ENCODE results near the gene CCN5. TPM values are rescaled to one million over a fixed set of nuclear protein-coding genes. Genes with fewer than 3 reads are reported as not detected.

CCN5 gene
- total RNA-seq, 1 donor from 2014 or later, result not detected

DNA sequence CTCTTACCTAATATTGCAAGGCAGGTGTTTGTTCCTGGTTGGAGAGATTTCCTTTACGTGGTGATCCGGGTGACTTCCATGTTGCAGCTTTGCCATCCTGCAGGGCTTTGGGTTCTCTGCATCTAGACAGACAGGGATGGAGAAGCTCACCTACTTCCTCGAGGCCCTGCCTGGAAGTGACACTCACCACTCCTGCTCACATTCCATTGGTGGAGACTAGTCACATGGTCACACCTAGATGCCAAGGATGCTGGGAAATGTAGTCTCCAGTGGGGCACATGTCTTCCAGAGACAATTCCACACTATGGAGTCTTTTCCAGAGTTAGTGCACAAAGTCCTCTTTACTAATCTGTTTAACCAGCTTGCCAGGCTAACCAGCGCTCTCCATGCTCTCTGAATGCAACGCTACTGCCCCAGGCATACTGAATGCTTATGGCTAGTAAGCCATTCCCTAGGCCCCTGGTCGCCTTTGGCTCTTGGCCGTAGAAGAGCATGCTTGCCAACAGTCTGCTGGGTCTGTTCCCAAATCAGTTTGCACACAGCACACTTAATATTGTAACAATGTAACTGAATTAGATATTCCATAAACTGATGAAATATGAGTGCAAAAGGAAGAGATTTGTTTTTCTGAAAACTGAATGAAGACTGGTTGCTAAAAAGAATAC, 23.8 kb downstream of the CCN5 start:
- TF ChIP-seq, protein P1, sequence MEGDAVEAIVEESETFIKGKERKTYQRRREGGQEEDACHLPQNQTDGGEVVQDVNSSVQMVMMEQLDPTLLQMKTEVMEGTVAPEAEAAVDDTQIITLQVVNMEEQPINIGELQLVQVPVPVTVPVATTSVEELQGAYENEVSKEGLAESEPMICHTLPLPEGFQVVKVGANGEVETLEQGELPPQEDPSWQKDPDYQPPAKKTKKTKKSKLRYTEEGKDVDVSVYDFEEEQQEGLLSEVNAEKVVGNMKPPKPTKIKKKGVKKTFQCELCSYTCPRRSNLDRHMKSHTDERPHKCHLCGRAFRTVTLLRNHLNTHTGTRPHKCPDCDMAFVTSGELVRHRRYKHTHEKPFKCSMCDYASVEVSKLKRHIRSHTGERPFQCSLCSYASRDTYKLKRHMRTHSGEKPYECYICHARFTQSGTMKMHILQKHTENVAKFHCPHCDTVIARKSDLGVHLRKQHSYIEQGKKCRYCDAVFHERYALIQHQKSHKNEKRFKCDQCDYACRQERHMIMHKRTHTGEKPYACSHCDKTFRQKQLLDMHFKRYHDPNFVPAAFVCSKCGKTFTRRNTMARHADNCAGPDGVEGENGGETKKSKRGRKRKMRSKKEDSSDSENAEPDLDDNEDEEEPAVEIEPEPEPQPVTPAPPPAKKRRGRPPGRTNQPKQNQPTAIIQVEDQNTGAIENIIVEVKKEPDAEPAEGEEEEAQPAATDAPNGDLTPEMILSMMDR (IDR thresholded peaks at IDR 0.05; ENCODE audit: insufficient read depth, low read length, severe bottlenecking), result no peak
- Histone ChIP-seq H3K36me3 (ENCODE audit: control insufficient read depth, insufficient read depth, low read length) (no peaks in the 10 kb centered on the region), H3K27me3 (ENCODE audit: control insufficient read depth, insufficient read depth, low read length) (peaks cover 7% of the 10 kb centered on the region), H3K4me3 (ENCODE audit: low read depth, low read length) (no peak overlapping the region)
- peak; percentile 83 for DNase-seq (ENCODE audit: low read depth)
- FAIRE-seq, result no peak

DNA sequence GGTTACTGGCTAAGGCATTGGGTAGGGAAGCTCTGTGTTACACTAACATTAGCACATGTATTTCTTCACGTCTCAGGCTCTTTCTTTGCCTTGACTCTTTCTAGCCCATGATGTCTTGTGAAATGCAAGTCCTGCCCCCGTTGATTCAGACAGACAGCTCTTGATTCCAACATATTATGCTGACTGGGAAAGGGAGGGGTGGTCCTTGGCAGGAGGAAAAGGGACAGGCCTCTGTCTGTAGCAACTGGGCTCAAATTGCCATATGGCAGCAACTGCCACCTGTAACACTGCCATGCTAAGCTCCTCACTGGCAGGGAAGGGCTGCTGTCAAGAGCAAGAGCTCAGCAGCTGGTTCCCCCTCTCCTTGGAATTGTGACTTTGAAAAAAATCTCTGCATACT, 24.8 kb downstream of the CCN5 start:
- Histone ChIP-seq H3K4me3 (ENCODE audit: low read depth, low read length) (no peak overlapping the region), H3K27me3 (ENCODE audit: control insufficient read depth, insufficient read depth, low read length) (peaks cover 14% of the 10 kb centered on the region), H3K36me3 (ENCODE audit: control insufficient read depth, insufficient read depth, low read length) (no peaks in the 10 kb centered on the region)
- TF ChIP-seq, protein P1 (IDR thresholded peaks at IDR 0.05; ENCODE audit: insufficient read depth, low read length, severe bottlenecking), result no peak
- no peak for FAIRE-seq
- no peak for DNase-seq (ENCODE audit: low read depth)

DNA sequence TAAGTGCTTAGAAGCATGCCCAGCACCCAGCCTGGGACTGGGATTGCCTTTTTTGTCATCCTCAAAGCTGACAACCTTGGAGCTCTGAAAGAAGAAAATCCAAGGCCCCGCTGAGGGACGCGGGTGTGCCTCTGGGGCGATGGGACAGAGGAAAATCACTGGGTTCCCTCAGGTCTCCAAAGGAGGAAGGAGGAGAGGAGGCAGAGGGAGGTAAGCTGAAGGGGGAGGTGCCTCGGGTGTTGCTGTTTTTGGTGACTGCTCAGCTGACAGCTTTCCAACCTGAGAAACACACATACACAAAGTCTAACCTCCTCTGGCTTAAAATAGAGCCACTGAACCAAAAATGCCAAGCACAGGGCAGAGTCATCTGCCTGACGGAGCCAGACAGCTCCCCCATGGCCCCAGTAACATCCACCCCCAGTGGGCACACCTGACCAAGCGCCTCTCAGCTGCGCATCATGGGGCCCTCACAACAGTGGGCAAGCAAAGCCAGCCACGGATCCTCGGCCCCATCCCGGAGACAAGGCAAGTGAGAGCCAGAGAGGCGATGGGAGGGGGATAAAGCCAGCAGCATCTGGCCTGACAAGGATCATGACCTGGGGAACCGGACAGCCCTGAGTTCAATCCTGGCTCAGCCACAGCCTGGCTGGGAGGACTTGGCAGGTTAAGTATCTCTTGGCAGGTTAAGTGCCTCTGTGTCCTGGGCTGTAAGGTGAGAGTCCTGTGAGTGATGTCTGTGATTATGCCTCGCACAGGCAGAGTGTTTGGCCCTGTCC, 27.3 kb downstream of the CCN5 start:
- DNase-seq (ENCODE audit: low read depth) (no peak), FAIRE-seq (no peak)
- no peaks in the 10 kb centered on the region for H3K36me3 ChIP-seq (ENCODE audit: control insufficient read depth, insufficient read depth, low read length)
- H3K27me3 ChIP-seq (ENCODE audit: control insufficient read depth, insufficient read depth, low read length), result peaks cover 24% of the 10 kb centered on the region
- TF ChIP-seq, protein P1 (IDR thresholded peaks at IDR 0.05; ENCODE audit: insufficient read depth, low read length, severe bottlenecking), result no peak
- H3K4me3 ChIP-seq (ENCODE audit: low read depth, low read length), result no peak overlapping the region

DNA sequence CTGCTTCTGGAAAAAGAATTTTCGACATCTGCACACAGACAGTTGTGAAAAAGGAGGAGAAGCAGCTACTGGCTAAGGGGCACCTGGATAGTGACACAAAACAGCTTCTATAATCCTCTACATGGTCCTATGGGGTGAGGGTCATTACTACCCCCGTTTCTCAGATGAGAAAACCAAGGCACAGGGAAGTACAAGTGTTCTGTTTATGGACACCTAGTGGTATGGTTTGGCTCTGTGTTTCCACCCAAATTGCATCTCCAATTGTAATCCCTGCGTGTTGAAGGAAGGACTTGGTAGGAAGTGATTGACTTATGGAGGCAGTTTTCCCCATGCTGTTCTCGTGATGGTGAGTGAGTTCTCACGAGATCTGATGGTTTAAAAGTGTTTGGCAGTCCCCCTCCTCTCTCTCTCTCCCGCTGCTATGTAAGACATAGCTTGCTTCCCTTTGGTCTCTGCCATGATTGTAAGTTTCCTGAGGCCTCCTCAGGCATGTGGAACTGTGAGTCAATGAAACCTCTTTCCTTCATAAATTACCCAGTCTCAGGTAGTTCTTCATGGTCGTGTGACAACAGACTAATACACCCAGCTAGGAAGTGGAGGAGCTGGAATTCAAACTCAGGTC, 28.0 kb downstream of the CCN5 start:
- no peak for DNase-seq (ENCODE audit: low read depth)
- no peak for FAIRE-seq
- peaks cover 24% of the 10 kb centered on the region for H3K27me3 ChIP-seq (ENCODE audit: control insufficient read depth, insufficient read depth, low read length)
- H3K36me3 ChIP-seq (ENCODE audit: control insufficient read depth, insufficient read depth, low read length), result no peaks in the 10 kb centered on the region
- H3K4me3 ChIP-seq (ENCODE audit: low read depth, low read length), result no peak overlapping the region
- TF ChIP-seq, protein P1 (IDR thresholded peaks at IDR 0.05; ENCODE audit: insufficient read depth, low read length, severe bottlenecking), result no peak

DNA sequence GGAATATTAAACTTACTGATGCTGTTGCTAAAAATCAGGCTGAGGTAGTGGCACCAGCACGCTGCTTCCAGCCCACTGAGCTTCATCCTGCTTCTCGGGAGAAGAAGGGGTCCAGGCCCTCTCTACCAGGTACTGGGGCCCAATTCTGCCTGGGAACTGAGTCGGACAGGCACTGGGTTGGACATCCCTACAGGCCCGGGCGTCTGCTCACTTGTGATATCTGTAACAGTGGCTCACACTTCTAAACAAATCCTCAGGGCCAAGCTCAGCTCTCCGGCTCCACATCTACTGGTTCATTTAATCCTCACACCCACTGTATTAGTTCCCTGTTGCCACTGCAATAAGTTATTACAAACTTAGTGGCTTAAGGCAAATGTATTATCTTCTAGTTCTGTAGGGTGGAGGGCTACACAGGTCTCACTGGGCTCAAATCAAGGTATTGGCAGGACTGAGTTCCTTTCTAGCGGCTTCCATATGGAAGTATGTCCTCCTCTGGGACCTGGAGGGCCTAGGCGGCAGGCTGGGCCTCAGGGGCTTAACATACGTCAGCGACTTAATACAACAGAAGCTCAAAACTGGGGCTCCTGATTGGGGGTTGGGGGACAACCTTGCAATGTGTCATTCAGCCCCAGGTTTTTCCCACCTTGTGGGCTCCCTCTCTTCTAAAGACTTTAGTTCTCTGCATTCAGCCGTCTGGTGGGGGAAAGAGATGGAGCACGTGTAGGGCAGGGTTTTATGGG, 28.9 kb downstream of the CCN5 start:
- H3K4me3 ChIP-seq (ENCODE audit: low read depth, low read length), result no peak overlapping the region
- no peaks in the 10 kb centered on the region for H3K36me3 ChIP-seq (ENCODE audit: control insufficient read depth, insufficient read depth, low read length)
- TF ChIP-seq, protein P1 (IDR thresholded peaks at IDR 0.05; ENCODE audit: insufficient read depth, low read length, severe bottlenecking), result no peak
- FAIRE-seq, result no peak
- H3K27me3 ChIP-seq (ENCODE audit: control insufficient read depth, insufficient read depth, low read length), result peaks cover 29% of the 10 kb centered on the region
- DNase-seq (ENCODE audit: low read depth), result no peak
